ENCODE results near the gene VGLL3.

The VGLL3 gene

GRCh38 chr3:86948822-86949221, 42.1 kb downstream of the VGLL3 start:
- DNase-seq = no peak

GRCh38 chr3:86942206-86942605, 48.7 kb downstream of the VGLL3 start:
- DNase-seq = no peak

DNA sequence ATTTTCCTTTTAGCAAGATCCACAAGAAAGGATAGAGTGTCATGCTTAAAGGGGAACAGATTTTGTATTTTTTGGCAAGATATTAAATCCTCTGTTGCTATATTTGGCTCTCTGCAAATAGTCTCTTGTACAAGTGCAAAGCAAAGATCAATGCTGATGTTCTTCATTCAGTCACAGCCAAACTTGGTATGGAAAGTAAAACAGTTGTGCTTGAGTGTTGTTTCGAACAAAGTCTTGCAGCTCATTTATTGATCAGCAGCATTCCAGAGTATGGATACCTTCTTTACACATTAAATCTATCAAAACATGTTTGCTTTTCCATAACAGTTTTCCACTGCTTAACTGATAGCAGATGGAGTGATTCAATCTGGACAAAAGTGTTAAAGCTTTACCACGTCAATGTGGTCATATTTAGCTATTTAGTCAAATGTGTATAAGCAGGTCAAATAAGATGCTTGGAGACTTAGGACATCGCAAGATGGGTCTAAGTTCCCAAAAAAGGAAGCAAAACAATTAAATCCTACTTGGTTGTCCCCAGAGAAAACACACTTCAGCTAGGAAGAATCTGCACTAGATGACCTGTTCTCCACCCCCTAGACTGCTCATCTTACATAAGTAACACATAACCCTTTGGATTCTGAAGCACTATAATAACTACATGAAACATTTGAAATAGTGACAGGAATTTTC, 52.4 kb downstream of the VGLL3 start:
- DNase-seq = no peak

- no peak for DNase-seq
These were observed 53.6 kb downstream of the VGLL3 start for GRCh38 chr3:86937306-86937791.

DNA sequence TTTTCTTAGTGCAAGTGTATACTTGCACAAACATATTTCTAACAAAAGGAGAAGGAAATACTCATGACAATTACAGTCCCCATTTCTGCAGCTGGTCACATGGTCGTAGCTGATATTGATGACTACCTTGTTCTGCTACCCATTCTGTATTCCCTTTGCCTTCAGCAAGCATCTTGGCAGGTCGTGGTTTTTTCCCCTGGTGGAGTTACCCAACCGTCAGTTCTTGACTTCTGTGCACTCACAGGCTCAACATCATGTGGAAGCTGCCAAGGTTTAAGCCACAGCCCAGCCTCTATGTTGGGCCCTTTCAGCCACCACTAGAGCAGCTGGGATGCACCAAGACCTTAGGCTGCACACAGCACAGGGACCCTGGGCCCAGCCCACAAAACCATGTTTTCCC, 56.1 kb downstream of the VGLL3 start:
- no peak for DNase-seq

- no peak for DNase-seq
These were observed 60.1 kb downstream of the VGLL3 start for GRCh38 chr3:86930831-86931230.

- no peak for DNase-seq
These were observed 60.8 kb downstream of the VGLL3 start for GRCh38 chr3:86930181-86930580.

GRCh38 chr3:86929046-86929445, 61.9 kb downstream of the VGLL3 start:
- DNase-seq = no peak

DNA sequence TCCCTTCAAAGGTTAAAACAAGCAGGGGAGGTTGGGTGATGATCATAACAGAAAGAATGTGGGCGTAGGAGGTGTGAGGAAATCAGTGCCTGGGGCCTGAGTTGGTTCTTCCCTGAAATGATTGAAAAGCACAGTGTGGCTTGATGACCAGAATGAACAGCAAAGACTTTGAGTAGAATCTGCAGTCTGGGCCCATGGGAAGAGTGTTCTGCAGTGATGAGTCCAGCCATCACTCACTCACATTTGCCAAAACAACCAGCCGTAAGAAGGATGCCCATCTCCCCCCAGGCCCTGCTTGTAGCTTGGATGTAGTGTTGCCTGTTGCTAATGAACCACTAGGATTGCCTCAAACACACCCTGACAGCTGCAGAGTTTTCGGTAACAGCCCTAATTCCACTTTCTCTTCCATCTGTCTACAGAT, 67.9 kb downstream of the VGLL3 start:
- DNase-seq = no peak

DNA sequence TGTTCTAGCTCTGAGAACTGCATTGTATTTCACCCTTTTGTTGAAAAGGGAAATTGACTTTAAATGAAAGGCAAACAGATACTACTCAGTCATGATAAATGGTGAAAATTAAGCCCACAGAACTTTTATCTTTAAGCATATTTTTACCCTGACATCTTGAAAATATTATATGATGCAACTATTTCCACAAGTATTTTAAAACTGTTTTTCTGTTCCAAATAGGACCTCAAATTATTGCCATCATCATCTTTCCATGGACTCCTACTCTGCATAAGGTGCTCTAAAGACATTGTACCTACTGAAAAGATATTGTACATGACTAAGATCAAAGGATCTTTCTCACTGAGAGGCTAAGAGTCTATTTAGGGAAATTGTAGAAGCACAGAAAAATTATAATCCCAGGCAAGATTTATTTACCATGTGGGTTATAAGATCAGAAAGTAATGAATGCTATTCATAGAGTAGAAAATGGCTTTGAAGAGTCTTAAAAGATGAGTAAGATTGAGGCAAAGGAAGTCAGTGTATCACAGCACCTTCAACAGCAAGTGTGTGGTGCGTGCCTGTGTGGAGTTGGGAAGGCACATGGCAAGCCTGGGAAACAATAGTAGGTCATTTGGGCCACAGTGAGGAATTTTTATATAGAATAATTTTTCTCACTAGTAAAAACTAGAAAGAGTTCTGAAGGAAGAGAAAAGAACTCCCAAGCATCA, 68.8 kb downstream of the VGLL3 start:
- DNase-seq = no peak

DNA sequence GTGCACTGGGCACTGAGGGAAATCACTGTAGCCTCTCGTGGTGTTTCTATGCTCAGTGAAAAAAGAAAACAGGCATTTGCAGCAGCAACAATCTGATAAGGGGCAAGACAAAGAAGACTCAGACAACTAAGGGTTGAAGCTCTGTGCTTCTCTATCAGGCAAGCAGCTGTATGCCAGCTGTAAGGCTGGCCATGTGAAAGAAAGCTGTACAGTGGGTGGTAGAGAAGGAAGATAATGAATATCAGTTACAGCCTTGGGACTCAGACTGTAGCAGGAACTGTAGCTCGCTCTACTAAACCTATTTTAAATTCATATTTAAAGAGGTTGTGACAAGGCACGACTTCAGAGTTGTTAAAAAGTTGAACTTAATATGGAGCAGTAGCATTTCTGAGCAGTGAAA, 76.3 kb downstream of the VGLL3 start:
- DNase-seq = no peak

DNA sequence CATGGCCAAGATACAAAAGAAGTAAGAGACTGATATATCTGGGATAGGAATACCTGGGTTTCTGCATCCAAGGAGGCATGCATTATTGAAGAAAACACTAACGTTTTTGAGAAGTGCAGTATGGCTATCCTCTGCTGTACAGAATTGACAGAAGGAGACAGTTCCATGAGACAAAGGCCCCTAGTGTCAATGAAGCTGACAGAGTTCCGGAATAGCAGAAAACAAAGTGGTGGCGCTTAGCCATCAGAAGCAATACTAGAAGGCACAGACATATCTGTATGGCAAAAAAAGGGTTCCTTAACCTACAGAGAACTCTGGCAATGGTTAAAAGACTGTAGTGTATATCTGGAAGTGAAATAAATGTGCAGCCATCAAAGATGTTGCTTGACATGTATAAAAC, 77.8 kb downstream of the VGLL3 start:
- no peak for DNase-seq

GRCh38 chr3:86895202-86895601, 95.7 kb downstream of the VGLL3 start:
- no peak for DNase-seq

GRCh38 chr3:86890741-86891396, 100.1 kb downstream of the VGLL3 start:
- no peak for DNase-seq
